GM19043 (cell line): ENCODE data around the gene TMEM141.
"Not testable (repeated sequence)": the region's sequence is repeated elsewhere in the genome, so short reads cannot be mapped to it uniquely, and the experiment has no call there.

Source experiments
- ATAC-seq: cut with Tn5 transposase; IDR thresholded peaks from one replicate; pipeline ENCODE4 v1.9.1; 2021; ENCODE audit warnings: low read depth; ENCODE audit not compliant: unreplicated experiment

TMEM141 gene

GRCh38 chr9:136754626-136755301 is 36.4 kb upstream of the TMEM141 start:
- no peak for ATAC-seq

- not testable (repeated sequence) for ATAC-seq
These were observed 35.6 kb upstream of the TMEM141 start for GRCh38 chr9:136755302-136756133.

DNA sequence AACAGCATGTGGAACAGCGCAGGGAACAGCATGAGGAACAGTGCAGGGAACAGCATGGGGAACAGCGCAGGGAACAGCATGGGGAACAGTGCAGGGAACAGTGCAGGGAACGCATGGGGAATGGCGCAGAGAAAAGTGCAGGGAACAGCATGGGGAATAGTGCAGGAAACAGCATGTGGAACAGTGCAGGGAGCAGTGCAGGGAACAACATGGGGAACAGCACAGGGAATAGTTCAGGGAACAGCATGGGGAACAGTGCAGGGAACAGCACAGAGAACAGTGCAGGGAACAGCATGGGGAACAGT is 35.1 kb upstream of the TMEM141 start:
- ATAC-seq: no peak

GRCh38 chr9:136756836-136757235 is 34.3 kb upstream of the TMEM141 start:
- no peak for ATAC-seq

GRCh38 chr9:136757328-136757727 is 33.8 kb upstream of the TMEM141 start:
- no peak for ATAC-seq

DNA sequence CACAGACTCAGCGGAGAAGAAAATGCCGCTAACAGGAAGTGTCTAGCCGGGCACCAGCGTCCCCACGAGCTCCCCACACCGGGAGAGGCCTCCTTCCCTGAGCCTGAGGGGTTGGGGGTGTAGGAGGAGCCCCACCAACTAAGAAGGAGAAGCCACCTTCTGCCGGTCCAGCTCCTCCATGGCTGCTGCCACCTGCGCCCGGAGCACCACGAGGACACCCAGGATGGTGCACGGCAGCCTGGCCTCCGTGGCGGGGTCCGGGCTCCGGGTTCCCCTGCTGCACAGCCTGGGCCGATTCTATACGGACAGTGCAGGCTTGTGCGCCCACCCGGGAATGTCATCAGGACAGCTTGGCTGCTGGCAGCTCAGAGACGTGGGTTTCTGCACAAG is 33.4 kb upstream of the TMEM141 start:
- no peak for ATAC-seq

DNA sequence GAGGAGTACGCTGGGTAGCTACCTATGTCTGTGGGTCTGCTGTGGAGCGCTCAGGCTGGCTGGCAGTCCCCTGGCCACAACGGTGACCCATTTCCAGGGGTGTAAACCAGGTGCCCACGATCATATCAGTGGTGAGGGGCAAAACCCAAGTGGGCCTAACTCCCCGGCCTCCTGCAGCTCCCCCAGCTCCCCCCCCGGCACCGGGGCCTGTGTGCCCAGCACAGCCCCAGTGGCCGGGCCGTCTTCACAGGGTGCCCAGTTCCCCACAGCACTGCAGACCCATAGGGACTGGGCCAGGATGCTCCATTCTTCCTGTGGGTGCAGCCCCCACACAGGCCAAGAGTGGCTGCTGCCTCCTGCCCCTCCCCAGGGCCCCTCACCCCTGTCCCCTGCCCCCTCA is 32.1 kb upstream of the TMEM141 start:
- no peak for ATAC-seq

DNA sequence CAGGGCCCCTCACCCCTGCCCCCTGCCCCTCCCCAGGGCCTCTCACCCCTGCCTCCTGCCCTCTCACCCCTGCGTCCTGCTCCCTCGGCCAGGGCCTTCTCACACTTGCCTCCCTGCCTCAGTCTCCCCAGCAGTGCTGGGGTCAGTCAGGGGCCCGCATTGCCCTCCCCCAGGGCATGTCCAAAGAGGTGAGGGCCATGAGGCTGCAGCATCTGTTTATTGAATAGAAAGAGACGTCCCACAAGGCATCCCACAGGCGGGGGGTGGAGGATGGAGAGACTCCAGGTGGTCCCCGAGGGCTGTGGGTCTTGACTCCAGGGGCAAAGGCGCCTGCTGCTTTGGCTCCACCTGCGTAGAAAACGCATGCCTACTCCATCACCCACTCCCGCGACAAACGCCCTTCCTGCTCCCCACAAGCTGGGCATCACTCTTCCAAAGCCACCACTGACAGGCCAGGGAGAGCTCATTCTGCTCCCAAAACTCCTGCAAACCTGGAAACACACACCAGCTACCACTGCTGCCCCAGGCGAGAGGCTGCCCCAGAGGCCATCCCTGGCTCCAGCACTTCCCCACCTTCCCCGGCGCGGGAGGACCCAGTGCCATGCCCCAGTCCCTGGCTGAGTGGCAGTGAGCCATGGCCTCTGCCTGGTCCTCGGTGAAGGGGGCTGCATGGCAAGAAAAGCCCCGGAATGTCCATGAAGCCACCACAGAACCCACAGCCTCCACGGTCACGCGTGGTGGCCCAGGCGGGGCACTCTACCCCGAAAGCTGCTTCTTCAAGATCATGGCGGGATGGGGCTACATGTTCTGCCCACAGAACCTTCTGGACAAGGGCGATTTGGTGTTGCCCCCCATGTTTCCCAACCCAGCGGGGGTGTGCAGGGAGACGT is 31.5 kb upstream of the TMEM141 start:
- no peak for ATAC-seq

DNA sequence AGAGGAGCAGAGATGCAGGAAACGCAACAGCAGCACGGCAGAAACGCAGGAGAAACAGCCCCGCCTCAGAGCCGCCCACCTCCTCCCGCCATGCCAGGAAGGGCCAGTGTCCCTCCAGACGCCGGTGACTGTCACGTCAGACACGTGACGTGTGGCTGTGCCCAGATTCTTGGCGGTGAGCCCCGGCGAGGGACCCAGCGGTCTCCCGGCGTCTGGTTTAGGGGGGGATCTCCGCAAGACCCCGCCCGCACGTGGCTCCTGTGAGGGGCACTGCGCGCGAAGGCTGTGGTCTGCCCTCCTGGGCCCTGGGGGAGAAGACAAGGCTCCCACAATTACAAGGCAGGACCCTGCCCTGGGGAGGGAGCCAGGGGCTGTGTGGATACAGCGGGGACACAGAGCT is 30.7 kb upstream of the TMEM141 start:
- no peak for ATAC-seq

DNA sequence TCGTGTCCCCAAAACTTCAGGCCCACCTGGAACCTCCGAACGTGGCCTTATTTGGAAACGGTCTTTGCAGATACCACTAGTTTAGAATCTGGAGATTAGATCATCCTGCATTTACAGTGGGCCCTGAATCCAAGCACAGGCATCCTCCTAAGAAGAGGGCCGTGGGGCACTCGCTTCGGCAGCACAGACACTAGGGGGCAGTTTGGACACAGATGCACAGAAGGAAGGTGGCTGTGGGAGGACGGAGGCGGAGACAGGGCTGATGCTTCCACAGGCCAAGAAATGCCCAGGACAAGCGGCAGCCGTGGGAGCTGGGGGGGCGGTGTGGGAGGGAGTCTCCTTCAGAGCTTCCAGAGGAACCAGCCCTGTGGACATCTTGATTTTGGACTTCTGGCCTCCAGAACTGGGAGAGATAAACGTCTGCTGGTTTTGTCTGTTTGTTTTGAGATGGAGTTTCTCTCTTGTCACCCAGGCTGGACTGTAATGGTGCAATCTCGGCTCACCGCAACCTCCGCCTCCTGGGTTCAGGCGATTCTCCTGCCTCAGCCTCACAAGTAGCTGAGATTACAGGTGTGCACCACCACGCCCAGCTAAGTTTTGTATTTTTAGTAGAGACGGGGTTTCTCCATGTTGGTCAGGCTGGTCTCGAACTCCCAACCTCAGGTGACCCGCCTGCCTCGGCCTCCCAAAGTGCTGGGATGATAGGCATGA is 30.2 kb upstream of the TMEM141 start:
- not testable (repeated sequence) for ATAC-seq

- ATAC-seq: no peak
These were observed 29.6 kb upstream of the TMEM141 start for GRCh38 chr9:136761545-136761981.

DNA sequence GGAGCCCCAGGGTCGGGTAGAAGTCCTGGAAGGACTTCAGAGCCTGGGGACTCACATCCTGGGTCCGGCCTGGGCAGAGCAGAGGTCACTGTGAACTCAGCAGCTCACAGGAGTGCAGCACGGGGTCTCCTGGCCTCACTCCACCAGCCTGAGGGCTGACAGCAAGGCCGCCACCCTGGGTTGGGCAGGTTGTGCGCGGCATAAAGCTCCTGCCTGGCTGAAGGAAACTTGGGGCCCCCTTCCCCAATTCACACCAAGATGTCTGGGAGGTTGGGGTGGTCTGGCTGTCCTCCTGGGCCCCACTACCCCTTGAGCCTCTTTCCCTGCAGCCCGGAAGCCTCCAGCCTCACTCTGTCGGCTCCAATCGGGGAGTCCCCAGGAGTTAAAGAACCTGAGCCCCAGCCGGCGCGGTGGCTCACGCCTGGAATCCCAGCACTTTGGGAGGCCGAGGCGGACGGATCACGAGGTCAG is 28.9 kb upstream of the TMEM141 start:
- ATAC-seq: no peak

- no peak for ATAC-seq
These were observed 28.1 kb upstream of the TMEM141 start for GRCh38 chr9:136762915-136763648.

GRCh38 chr9:136763649-136764035 is 27.5 kb upstream of the TMEM141 start:
- no peak for ATAC-seq

GRCh38 chr9:136764301-136764891 is 26.7 kb upstream of the TMEM141 start, which contains the start of gene LCN15:
LCN15 (minus strand) TSS chr9:136764518; CDS start chr9:136764488, 30 bp downstream.
- no peak for ATAC-seq

- ATAC-seq: no peak
These were observed 26.1 kb upstream of the TMEM141 start for GRCh38 chr9:136765041-136765440.

DNA sequence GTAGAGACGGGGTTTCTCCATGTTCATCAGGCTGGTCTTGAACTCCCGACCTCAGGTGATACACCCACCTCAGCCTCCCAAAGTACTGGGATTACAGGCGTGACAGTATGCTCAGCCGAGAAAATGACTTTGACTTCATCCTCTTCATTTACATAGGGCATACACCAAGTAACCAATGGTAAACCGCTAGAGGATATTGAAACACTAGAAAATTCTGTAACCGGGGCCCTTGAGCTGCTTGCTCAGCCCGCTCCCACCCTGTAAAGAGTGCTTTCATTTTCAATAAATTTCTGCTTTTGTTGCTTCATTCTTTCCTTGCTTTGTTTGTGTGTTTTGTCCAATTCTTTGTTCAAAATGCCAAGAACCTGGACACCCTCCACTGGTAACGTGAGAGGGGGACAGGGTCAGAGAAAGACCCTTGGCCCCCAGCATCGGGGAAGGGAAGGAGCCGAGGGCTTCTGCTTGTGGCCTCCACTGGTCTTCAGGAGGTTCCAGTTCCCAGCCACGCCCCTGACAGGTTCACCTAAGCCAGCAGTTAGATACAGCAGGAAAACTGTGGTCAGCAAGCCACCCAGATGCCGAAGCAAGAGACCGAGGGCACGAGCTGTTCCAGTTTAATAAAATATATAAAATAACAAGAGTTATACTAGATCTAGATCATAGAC is 25.3 kb upstream of the TMEM141 start:
- ATAC-seq: peak; percentile 68

DNA sequence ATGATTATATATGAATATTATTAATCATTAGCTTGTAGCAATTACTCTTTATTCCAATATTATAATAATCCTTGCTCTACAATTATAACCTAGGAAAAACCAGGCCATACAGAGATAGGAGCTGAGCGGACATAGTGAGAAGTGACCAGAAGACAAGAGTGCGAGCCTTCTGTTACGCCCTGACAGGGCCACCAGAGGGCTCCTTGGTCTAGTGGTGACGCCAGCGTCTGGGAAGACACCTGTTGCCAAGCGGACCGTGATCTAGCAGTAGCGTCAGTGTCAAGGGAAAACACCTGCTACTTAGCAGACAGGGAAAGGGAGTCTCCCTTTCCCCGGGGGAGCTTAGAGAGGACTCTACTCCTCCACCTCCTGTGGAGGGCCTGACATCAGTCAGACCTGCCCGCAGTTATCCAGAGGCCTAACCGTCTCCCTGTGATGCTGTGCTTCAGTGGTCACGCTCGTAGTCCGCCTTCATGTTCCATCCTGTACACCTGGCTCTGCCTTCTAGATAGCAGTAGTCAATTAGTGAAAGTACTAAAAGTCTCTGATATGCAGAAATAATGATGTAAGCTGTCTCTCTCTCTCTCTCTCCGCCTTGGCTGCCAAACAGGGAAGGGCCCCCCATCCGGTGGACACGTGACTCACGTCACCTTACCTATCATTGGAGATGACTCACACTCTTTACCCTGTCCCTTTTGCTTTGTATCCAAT is 24.6 kb upstream of the TMEM141 start:
- not testable (repeated sequence) for ATAC-seq
